ENCODE measurements around the gene UCMA. TPM values are rescaled to one million over a fixed set of nuclear protein-coding genes. Genes with fewer than 3 reads are reported as not detected.
A peak's percentile ranks its signal among the peaks of the same experiment; 100 is the strongest.
"Not testable (repeated sequence)": the region's sequence is repeated elsewhere in the genome, so short reads cannot be mapped to it uniquely, and the experiment has no call there.

The UCMA gene
- total RNA-seq, result not detected

GRCh38 chr10:13234172-13234571, at the start of gene UCMA:
Gene UCMA, minus strand, starts transcription at chr10:13234374. Its CDS starts 116 bp downstream, at chr10:13234258.
- DNase-seq, result no peak

- not testable (repeated sequence) for DNase-seq
Measured at GRCh38 chr10:13282348-13282747, 48.2 kb upstream of the UCMA start.

- DNase-seq, result no peak
Measured at GRCh38 chr10:13276749-13277365, 42.7 kb upstream of the UCMA start.

GRCh38 chr10:13276146-13276545, 42.0 kb upstream of the UCMA start:
- DNase-seq, result not testable (repeated sequence)

- peak; percentile 62 for DNase-seq
Measured at GRCh38 chr10:13272164-13272571, 38.0 kb upstream of the UCMA start.

GRCh38 chr10:13271552-13272163, 37.5 kb upstream of the UCMA start:
- DNase-seq, result peak; percentile 7

GRCh38 chr10:13270877-13271551, 36.8 kb upstream of the UCMA start:
- DNase-seq, result no peak

GRCh38 chr10:13268841-13269240, 34.7 kb upstream of the UCMA start:
- no peak for DNase-seq

GRCh38 chr10:13268310-13268709, 34.1 kb upstream of the UCMA start:
- no peak for DNase-seq

- DNase-seq, result no peak
Measured at GRCh38 chr10:13263591-13263990, 29.4 kb upstream of the UCMA start.

GRCh38 chr10:13262433-13262832, 28.3 kb upstream of the UCMA start:
- no peak for DNase-seq

- no peak for DNase-seq
Measured at GRCh38 chr10:13257621-13258140, 23.5 kb upstream of the UCMA start.

- DNase-seq, result no peak
Measured at GRCh38 chr10:13256627-13257026, 22.5 kb upstream of the UCMA start.

- no peak for DNase-seq
Measured at GRCh38 chr10:13253726-13254125, 19.6 kb upstream of the UCMA start.

GRCh38 chr10:13247784-13248183, 13.6 kb upstream of the UCMA start:
- DNase-seq, result no peak

- DNase-seq, result no peak
Measured at GRCh38 chr10:13247246-13247645, 13.1 kb upstream of the UCMA start.

- DNase-seq, result not testable (repeated sequence)
Measured at GRCh38 chr10:13242260-13242659, 8.1 kb upstream of the UCMA start.

- no peak for DNase-seq
Measured at GRCh38 chr10:13241613-13242012, 7.4 kb upstream of the UCMA start.

- DNase-seq, result no peak
Measured at GRCh38 chr10:13239923-13240322, 5.7 kb upstream of the UCMA start.

GRCh38 chr10:13238271-13239077, 4.3 kb upstream of the UCMA start:
- no peak for DNase-seq

- no peak for DNase-seq
Measured at GRCh38 chr10:13236638-13237037, 2.5 kb upstream of the UCMA start.

- not testable (repeated sequence) for DNase-seq
Measured at GRCh38 chr10:13234736-13235135, 562 bp upstream of the UCMA start.

GRCh38 chr10:13233358-13233757, 816 bp downstream of the UCMA start:
- DNase-seq, result no peak
